Neuronal stem cell (in vitro differentiated cells): ENCODE results near the gene SOX18.

Experiments used
- DNase-seq: peaks from one replicate; pipeline ENCODE4 v3.0.0-alpha.2; 2013; ENCODE audit warnings: low spot score
- H2AFZ ChIP-seq: one replicate; pipeline ENCODE4 v1.6.1; 2013; ENCODE audit warnings: mild to moderate bottlenecking, low read length, inconsistent platforms
- H2AK5ac ChIP-seq: 2 replicates; pipeline ENCODE4 v1.6.1; 2013; ENCODE audit warnings: low read depth, mild to moderate bottlenecking, inconsistent platforms, low read length, moderate library complexity, mixed read lengths
- H2BK120ac ChIP-seq: 2 replicates; pipeline ENCODE4 v1.6.1; 2013; ENCODE audit warnings: low read depth, mild to moderate bottlenecking, inconsistent platforms, low read length, moderate library complexity, mixed read lengths
- H2BK12ac ChIP-seq: one replicate; pipeline ENCODE4 v1.6.1; 2013; ENCODE audit warnings: low read length, inconsistent platforms
- H2BK15ac ChIP-seq: 2 replicates; pipeline ENCODE4 v1.6.1; 2013; ENCODE audit warnings: mild to moderate bottlenecking, low read length, inconsistent platforms, mixed read lengths
- H2BK5ac ChIP-seq: one replicate; pipeline ENCODE4 v1.6.1; 2013; ENCODE audit warnings: inconsistent platforms, mild to moderate bottlenecking, low read length, moderate library complexity
- H3K14ac ChIP-seq: one replicate; pipeline ENCODE4 v1.6.1; 2013; ENCODE audit warnings: low read length, inconsistent platforms
- H3K18ac ChIP-seq: 2 replicates; pipeline ENCODE4 v1.6.1; 2013; ENCODE audit warnings: low read length, inconsistent platforms
- H3K23ac ChIP-seq: 2 replicates; pipeline ENCODE4 v1.6.1; 2013; ENCODE audit warnings: low read depth, mild to moderate bottlenecking, mixed read lengths, low read length, inconsistent platforms; ENCODE audit not compliant: poor library complexity
- H3K27ac ChIP-seq: replicated peaks from 3 replicates; pipeline ENCODE4 v1.5.1; 2013; ENCODE audit warnings: low read length, inconsistent platforms
- H3K27me3 ChIP-seq, 3 experiments: 2 replicates each; pipeline ENCODE4 v1.6.1; 2013; ENCODE audit warnings: low read length in 3 of 3, mild to moderate bottlenecking in 2 of 3, inconsistent platforms in 1 of 3, low read depth in 1 of 3, mixed read lengths in 1 of 3, moderate library complexity in 1 of 3; ENCODE audit not compliant: control insufficient read depth in 3 of 3, insufficient read depth in 3 of 3
- H3K36me3 ChIP-seq, 2 donors: replicated peaks in 1 of 2; 2 replicates each; pipeline ENCODE4 v1.6.1; 2013; ENCODE audit warnings: low read length in 2 of 2; ENCODE audit not compliant: control insufficient read depth in 2 of 2, insufficient read depth in 2 of 2
- H3K4ac ChIP-seq: 2 replicates; pipeline ENCODE4 v1.6.1; 2013; ENCODE audit warnings: inconsistent platforms, mild to moderate bottlenecking, low read length, moderate library complexity
- H3K4me1 ChIP-seq, 2 donors: 1 replicate in 1 of 2; 2 replicates in 1 of 2; pipeline ENCODE4 v1.6.1; 2013; ENCODE audit warnings: low read length in 2 of 2, low read depth in 1 of 2; ENCODE audit not compliant: control insufficient read depth in 2 of 2, insufficient read depth in 1 of 2
- H3K4me2 ChIP-seq: one replicate; pipeline ENCODE4 v1.6.1; 2013; ENCODE audit warnings: mild to moderate bottlenecking, low read length, inconsistent platforms; ENCODE audit not compliant: insufficient read depth, poor library complexity, severe bottlenecking
- H3K4me3 ChIP-seq, 2 donors: 2 replicates each; pipeline ENCODE4 v1.5.1; 2013; ENCODE audit warnings: low read length in 2 of 2, mild to moderate bottlenecking in 2 of 2, inconsistent platforms in 1 of 2, moderate library complexity in 1 of 2
- H3K79me1 ChIP-seq: one replicate; pipeline ENCODE4 v1.6.1; 2013; ENCODE audit warnings: low read depth, mild to moderate bottlenecking, inconsistent platforms, low read length, moderate library complexity
- H3K9ac ChIP-seq: one replicate; pipeline ENCODE4 v1.6.1; 2013; ENCODE audit warnings: mild to moderate bottlenecking, low read depth, low read length, inconsistent platforms; ENCODE audit not compliant: poor library complexity
- H3K9me3 ChIP-seq, 2 donors: replicated peaks in 1 of 2; 2 replicates each; pipeline versions ENCODE3 to v1.6.1; 2013; ENCODE audit warnings: low read length in 2 of 2, mild to moderate bottlenecking in 2 of 2, inconsistent platforms in 1 of 2, low read depth in 1 of 2, mixed read lengths in 1 of 2, moderate library complexity in 1 of 2; ENCODE audit not compliant: control insufficient read depth in 2 of 2, insufficient read depth in 1 of 2
- H4K8ac ChIP-seq: one replicate; pipeline ENCODE4 v1.6.1; 2013; ENCODE audit warnings: low read depth, mild to moderate bottlenecking, inconsistent platforms, low read length, moderate library complexity
- H4K91ac ChIP-seq: one replicate; pipeline ENCODE4 v1.6.1; 2013; ENCODE audit warnings: low read length, low read depth, mild to moderate bottlenecking, inconsistent platforms; ENCODE audit not compliant: poor library complexity
- WGBS, 2 donors: extraction: QIAGEN DNeasy Blood & Tissue Kit; methylation state at CpG; one replicate each; pipeline ENCODE4 v1.1.7; 2013; ENCODE audit warnings: missing lambda C conversion rate in 2 of 2, mixed read lengths in 1 of 2; ENCODE audit not compliant: insufficient read length in 2 of 2, insufficient replicate concordance in 1 of 2; ENCODE audit errors: extremely low coverage in 2 of 2; 5-methylcytosine and 5-hydroxymethylcytosine counted together

Gene SOX18

GRCh38 chr20:64038224-64038564, 11.2 kb downstream of the SOX18 start:
- no peak overlapping the region for H2BK12ac ChIP-seq
- H3K4me3 ChIP-seq, result peak overlapping the region; percentile 51 to 79

DNA sequence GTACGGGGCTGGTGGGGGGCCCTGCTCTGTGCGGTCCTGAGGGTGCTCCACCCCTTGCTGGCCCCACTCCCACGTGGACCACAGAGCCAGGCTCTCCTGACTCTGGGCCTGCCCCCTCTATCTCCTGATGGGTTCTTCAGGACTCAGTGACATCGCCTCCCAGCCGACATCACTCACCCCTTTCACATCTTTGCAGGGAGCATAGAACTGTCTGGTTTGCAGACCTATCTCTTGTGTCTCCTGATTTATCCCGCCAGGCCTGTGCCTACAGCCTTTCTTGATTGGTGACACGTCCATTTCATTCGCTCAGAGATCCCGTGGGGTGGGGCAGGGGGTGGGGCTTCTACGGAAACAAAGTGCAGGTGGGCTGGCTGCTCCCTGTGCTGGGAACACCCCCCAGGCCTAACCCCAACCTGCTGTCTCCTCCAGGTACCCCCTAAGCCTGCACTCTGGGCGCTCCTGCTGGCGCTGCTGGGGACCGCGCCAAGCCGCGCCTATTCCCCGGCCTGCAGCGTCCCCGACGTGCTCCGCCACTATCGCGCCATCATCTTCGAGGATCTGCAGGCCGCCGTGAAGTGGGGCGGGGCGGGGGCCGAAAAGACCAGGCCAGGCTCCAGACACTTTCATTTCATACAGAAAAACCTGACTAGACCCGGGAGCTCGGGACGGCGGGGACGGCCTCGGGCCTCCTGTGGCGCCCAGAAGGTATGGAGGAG, 11.8 kb downstream of the SOX18 start:
- no peak for DNase-seq
- no peak overlapping the region for H2AFZ ChIP-seq
- H3K14ac ChIP-seq, result no peak overlapping the region
- no peak overlapping the region for H2BK5ac ChIP-seq
- H4K8ac ChIP-seq, result no peak overlapping the region
- H3K27me3 ChIP-seq, result peaks cover 30 to 58% (median 39%) of the 10 kb centered on the region in 3 experiments
- no peaks in the 10 kb centered on the region for H3K79me1 ChIP-seq
- peak overlapping the region; percentile 25 for H3K4me2 ChIP-seq
- WGBS, 2 donors, result no CpG with 5 or more reads among the region's 36 CpGs
- H3K4me3 ChIP-seq, result no peak overlapping the region
- peak overlapping the region; percentile 21 for H3K9ac ChIP-seq
- peaks cover 9 to 26% of the 10 kb centered on the region in 2 donors for H3K36me3 ChIP-seq
- H2BK120ac ChIP-seq, result no peak overlapping the region
- no peak overlapping the region for H4K91ac ChIP-seq
- peak overlapping the region; percentile 57 for H3K18ac ChIP-seq
- peaks cover 16 to 29% of the 10 kb centered on the region in 2 donors for H3K4me1 ChIP-seq
- no peak overlapping the region for H3K4ac ChIP-seq
- no peak overlapping the region for H3K27ac ChIP-seq
- H2BK15ac ChIP-seq, result peak overlapping the region; percentile 21
- H3K9me3 ChIP-seq, result no peaks in the 10 kb centered on the region
- peak overlapping the region; percentile 41 for H2BK12ac ChIP-seq
- peak overlapping the region; percentile 82 for H2AK5ac ChIP-seq
- H3K23ac ChIP-seq, result peak overlapping the region; percentile 43

More at GRCh38 chr20:64038224-64038564, 11.2 kb downstream of the SOX18 start:
- peak overlapping the region; percentile 99 for H2AFZ ChIP-seq
- H3K4ac ChIP-seq, result no peak overlapping the region
- peak overlapping the region; percentile 54 for H2BK15ac ChIP-seq
- H3K36me3 ChIP-seq, result peaks cover 6 to 21% of the 10 kb centered on the region in 2 donors
- H3K27me3 ChIP-seq, result peaks cover 30 to 61% (median 42%) of the 10 kb centered on the region in 3 experiments
- H2BK5ac ChIP-seq, result peak overlapping the region; percentile 39
- H3K18ac ChIP-seq, result peak overlapping the region; percentile 71
- no peak overlapping the region for H3K27ac ChIP-seq
- H3K79me1 ChIP-seq, result no peaks in the 10 kb centered on the region
- H3K4me1 ChIP-seq, result peaks cover 16 to 29% of the 10 kb centered on the region in 2 donors
- peak overlapping the region; percentile 63 for H2AK5ac ChIP-seq
- H4K8ac ChIP-seq, result no peak overlapping the region
- peak overlapping the region; percentile 75 for H3K23ac ChIP-seq
- no peak overlapping the region for H3K14ac ChIP-seq
- no peak overlapping the region for H4K91ac ChIP-seq
- WGBS, 2 donors, result no CpG with 5 or more reads among the region's 30 CpGs
- H3K9me3 ChIP-seq, result no peaks in the 10 kb centered on the region
- H3K4me2 ChIP-seq, result peak overlapping the region; percentile 77
- no peak for DNase-seq
- no peak overlapping the region for H2BK120ac ChIP-seq
- H3K9ac ChIP-seq, result peak overlapping the region; percentile 70

- Histone ChIP-seq H2BK120ac (peak overlapping the region; percentile 47), H3K14ac (peak overlapping the region; percentile 84), H3K4me2 (no peak overlapping the region), H4K8ac (no peak overlapping the region), H3K4ac (no peak overlapping the region), H2BK15ac (peak overlapping the region; percentile 21), H3K4me1 (peaks cover 16 to 27% of the 10 kb centered on the region in 2 donors), H3K79me1 (no peaks in the 10 kb centered on the region), H2BK5ac (no peak overlapping the region), H3K4me3 (no peak overlapping the region), H3K18ac (peak overlapping the region; percentile 44), H2AFZ (no peak overlapping the region), H2AK5ac (peak overlapping the region; percentile 82), H3K27ac (no peak overlapping the region), H2BK12ac (peak overlapping the region; percentile 66), H3K23ac (no peak overlapping the region), H3K9ac (no peak overlapping the region), H3K27me3 (peaks cover 27 to 54% (median 35%) of the 10 kb centered on the region in 3 experiments), H3K36me3 (peaks cover 11 to 31% of the 10 kb centered on the region in 2 donors), H4K91ac (no peak overlapping the region), H3K9me3 (no peaks in the 10 kb centered on the region)
- DNase-seq, result no peak
- no CpG with 5 or more reads among the region's 3 CpGs for WGBS, 2 donors
Observed at GRCh38 chr20:64037199-64037497, 12.3 kb downstream of the SOX18 start.

DNA sequence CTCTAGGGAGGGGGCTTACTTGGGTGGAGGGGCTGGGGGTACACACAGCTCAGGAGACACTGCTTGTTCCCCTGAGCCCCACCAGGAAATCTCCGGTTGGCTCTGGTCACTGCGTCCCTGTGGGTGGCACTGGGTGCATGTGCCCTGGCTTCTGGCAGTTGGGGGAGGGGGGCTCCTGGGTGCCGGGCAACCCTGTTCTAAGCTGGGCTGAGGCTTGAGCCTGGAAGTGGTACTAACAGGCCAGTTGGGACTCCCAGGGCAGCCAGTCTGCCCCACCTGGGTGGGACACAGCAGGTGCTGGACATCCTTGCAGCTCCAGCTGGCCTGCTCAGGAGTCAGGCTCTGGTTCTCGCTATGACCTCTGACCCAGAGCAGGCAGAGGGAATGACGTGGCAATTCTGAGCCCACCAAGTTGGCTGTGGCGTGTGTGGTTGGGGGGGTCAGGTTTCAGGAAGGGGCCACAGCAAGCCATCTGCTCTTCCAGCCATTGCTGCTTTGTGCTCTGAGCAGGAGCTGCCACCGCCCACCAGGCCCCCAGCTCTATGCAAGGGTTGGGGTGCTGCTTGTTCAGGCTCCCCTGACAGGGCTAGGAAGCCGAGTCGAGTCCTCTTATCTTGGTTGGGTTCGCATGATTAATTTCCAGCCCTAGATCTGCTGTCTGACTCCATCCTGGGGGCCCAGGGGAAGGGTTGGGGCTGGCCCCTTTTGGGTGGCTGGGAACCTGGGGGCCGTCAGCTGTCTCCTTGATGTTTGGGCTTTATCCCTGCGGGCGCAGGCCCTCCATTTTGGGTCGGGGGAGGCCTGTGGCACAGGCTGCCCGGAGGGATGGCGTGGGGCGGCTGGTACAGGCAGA, 12.9 kb downstream of the SOX18 start:
- no peak overlapping the region for H2AFZ ChIP-seq
- H3K27ac ChIP-seq, result no peak overlapping the region
- peak overlapping the region; percentile 66 for H2BK12ac ChIP-seq
- peaks cover 22 to 48% (median 29%) of the 10 kb centered on the region in 3 experiments for H3K27me3 ChIP-seq
- peak overlapping the region; percentile 13 for H2BK5ac ChIP-seq
- H3K14ac ChIP-seq, result peak overlapping the region; percentile 84
- no peaks in the 10 kb centered on the region for H3K9me3 ChIP-seq
- no peak overlapping the region for H3K4ac ChIP-seq
- H3K36me3 ChIP-seq, result peaks cover 17 to 37% of the 10 kb centered on the region in 2 donors
- peak overlapping the region; percentile 19 for H4K8ac ChIP-seq
- no peak for DNase-seq
- H3K4me2 ChIP-seq, result peak overlapping the region; percentile 25
- H2AK5ac ChIP-seq, result peak overlapping the region; percentile 82
- H3K9ac ChIP-seq, result peak overlapping the region; percentile 4
- H3K79me1 ChIP-seq, result no peaks in the 10 kb centered on the region
- peaks cover 16 to 21% of the 10 kb centered on the region in 2 donors for H3K4me1 ChIP-seq
- H2BK15ac ChIP-seq, result peak overlapping the region; percentile 21
- H2BK120ac ChIP-seq, result peak overlapping the region; percentile 47
- H3K4me3 ChIP-seq, result no peak overlapping the region
- H4K91ac ChIP-seq, result no peak overlapping the region
- peak overlapping the region; percentile 68 for H3K23ac ChIP-seq
- H3K18ac ChIP-seq, result peak overlapping the region; percentile 80
- WGBS, 2 donors, result no CpG with 5 or more reads among the region's 17 CpGs
